ENCODE results near the gene SPATA13.

Gene SPATA13

DNA sequence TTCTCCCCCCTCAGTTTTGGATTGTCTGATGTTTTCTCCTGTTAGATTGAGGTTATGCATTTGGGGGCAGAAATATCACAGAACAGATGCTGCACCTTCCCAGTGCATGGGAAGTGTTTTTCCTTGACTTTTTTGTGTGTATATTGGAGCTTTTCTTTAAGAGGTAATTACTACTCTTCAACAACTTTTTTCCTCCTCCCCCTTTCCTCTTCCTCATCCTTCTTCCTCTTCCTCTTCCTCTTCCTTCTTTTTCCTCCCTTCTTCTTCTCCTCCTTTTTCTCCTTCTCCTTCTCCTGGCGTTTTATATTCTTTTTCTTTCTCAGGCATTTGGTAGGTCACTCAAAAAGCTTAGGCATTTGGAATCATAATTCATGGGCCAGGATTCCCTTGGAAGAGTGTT, 18.1 kb upstream of the SPATA13 start:
- no peak for DNase-seq

DNA sequence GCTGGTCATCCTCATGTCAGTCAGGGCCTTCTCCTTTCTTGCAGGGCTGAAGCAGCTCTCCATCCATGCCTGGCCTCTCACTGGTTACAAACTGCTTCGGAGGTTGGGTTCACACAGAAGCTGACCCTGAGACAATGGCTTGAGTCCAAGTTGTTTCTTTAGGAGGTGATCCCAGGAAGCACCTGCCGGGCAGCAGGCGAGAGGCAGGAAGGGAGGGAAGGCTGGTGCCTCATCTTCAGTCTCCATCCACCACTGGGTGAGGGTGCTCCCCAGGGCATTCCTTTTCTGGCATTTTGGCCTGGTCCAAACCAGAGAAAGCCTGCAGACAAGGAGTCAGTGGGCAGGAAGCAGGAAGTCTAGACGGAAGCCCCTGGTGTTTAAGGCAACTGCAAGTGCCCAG, 17.6 kb upstream of the SPATA13 start:
- DNase-seq: no peak

DNA sequence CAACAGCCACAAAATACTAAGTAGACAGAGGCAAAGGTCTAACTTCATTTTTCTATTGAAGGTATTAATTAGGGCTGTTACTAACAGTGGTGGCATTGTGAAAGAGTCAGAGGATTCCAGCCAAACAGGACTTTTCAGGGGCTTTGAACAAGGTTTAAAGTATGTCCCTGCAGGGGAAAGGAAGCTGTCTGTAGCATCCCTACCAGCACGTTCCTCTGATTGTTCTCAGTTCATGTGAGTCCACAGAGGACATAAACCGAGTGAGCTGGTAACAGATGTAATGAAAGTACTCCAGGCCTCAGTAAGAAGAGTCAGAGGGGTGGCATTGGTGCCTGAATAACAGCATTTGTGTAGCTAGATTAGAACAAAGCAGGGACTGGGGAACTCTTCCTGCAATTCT, 15.3 kb upstream of the SPATA13 start:
- no peak for DNase-seq

DNA sequence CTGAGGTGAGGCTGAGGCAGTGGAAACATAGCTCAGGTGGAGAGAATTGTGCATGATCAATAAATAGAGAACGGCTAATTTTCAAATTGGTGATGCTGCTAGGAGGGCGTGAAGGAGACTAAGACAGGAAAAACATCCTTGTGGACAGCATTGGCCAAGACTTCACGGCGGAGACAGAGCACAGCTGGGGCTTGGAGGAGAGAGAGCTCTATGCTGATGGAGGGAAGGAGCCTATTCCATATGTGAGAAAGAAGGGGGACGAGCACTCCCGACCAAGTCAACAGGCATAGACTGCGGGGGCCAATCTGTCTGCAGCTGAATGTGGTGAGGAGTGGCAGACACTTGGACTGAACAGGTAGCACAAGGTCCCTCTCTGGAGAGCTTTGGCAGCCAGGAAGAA, 14.8 kb upstream of the SPATA13 start:
- no peak for DNase-seq

DNA sequence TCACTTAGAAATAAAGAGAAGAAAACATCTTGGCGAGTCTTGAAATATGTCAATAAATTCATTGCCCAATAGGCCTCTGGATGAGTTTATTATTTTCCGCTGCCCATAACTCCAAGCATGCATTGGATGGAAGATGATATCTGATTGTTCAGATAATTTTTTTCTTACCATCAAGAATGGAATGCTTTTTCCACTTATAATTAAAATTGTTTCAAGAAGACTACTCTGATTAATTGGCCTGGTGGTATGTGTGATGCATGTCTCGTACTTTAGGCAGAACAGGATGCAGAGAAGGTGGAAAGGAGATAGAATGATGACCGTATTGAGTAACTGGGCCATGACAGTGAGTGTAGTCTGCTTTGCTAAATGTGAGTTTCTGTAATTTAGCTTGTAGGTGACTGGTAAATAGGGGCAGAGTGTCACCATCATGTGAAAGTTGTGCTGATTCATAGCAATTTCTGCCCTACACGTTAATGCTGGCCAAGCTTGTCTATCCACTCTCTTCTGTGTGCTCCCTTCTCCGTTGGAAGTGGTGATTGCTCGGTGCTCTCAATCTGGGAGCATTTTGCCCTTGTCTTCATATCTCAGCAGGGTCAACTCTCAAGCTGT, 13.5 kb upstream of the SPATA13 start:
- no peak for DNase-seq

DNA sequence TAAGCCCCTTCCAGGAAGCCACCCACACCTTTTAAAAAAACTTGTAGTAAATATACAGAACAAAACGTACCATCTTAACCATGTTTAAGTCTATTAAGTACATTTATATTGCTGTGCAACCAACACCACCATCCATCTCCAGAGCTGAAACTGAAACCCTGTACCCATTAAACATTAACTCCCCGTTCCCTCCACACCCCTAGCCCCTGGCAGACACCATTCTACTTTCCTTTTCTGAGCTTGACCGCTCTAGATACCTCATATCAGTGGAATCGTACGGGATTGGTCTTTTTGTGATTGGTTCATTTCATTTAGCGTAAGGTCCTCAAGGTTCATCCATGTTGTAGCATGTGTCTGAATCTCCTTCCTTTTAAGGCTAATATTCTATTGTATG, 13.0 kb upstream of the SPATA13 start:
- no peak for DNase-seq

DNA sequence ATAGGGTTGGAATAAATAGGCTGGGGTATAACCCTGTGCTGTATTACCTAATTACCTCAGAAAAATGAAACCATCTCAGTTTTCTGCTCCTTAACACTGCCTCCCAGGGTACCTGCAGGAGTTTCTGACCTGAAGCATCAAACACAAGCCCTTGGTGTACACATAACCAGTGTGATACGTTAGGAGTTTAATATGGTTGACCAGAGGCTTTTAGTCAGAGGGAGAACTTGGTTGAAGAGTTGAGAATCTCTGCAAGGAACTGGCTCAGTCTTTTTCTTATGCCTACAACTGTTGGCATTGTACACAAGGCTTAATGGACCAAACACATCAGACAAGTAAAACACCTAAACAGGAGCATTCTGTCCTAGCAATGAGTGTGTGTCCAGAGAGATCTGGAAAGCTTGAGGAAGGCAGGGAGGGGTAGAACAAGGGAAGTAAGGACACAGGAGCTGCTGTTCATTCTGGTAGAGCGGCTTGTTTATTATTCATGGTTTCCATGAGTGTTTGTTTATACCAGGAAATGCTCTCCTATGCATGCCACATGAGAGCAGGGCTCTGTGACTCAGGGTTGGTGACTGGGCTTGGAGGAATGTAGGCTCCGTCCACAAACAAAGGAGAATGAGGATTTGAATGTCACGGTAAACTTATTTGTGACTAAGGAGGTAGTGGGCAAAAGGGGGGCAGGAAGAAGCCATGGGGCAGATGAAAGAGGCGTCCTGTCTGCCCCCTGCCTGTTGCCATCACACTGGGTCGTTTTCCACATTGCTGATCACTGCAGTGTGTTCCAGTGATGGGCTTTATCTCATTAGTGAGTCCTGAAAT, 11.9 kb upstream of the SPATA13 start:
- DNase-seq: no peak

DNA sequence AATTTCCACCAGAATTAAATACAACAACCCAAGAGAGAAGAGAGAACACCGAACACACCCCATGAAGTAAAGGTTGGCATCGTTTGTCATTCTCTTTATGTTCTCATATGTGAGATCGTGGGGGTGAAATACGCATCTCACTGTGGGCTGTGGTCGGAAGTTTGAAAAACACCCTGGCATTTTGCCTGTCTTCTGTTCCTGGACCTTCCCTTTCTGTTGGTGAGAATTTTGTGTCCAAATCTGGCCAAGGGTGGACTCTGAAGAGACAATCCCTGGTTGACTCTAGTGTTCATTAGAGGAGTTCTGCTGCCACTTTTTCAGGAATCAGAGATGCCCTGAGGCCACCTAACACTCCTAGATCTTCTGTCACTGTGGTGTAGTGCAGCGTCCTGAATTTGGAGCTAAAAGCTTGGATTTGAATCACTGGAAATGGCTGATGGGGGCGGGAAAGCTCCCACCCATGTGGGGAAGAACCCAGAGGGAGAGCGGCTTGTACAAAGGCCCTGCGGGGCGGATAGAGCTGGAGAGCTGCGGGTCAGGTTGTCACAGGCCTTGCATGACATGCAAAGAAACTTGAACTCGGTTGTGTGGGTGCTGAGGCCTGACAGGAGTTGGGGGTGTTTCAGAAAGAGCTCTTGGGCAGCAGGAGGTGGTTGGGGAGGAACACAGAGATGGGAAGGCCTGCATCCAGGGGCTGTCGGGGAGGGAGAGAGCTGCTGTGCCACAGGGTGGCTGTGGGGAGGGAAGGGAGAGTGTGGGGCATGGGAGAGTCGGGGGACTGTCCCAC, 11.1 kb upstream of the SPATA13 start:
- no peak for DNase-seq

DNA sequence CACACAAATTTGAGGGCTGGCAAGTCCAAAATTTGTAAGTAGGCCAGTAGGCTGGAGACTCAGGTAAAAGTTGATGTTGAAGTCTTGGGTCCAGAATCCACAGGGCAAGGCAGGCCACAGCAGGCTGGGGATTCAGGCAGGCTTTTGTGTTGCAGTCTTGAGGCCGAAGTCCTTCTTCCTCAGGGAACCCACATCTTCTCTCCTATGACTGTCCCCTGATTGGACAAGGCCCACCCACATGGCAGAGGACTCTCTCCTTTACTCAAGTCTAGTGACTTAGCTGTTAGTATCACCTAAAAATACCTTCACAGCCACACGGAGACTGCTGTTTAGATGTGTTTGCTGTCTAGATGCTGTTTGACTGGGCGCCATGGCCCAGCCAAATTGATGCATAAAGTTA, 9.9 kb upstream of the SPATA13 start:
- DNase-seq: no peak

DNA sequence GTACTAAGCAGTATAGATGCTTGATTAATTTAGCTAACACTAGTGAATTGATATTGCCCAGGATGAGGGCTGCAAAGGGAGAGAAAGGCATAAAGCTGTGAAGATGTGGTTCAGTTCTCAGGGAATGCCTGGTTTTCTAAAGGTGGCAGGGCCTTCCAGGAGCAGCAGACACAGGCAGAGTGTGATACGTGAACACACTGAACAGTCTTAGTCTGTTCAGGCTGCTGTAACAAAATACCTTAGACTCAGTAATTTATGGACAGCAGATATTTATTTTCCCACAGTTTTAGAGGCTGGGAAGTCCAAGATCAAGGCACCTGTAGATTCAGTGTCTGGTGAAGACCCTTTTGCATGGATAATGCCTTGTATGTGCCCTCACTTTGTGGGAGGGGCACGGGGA, 8.7 kb upstream of the SPATA13 start:
- no peak for DNase-seq

DNA sequence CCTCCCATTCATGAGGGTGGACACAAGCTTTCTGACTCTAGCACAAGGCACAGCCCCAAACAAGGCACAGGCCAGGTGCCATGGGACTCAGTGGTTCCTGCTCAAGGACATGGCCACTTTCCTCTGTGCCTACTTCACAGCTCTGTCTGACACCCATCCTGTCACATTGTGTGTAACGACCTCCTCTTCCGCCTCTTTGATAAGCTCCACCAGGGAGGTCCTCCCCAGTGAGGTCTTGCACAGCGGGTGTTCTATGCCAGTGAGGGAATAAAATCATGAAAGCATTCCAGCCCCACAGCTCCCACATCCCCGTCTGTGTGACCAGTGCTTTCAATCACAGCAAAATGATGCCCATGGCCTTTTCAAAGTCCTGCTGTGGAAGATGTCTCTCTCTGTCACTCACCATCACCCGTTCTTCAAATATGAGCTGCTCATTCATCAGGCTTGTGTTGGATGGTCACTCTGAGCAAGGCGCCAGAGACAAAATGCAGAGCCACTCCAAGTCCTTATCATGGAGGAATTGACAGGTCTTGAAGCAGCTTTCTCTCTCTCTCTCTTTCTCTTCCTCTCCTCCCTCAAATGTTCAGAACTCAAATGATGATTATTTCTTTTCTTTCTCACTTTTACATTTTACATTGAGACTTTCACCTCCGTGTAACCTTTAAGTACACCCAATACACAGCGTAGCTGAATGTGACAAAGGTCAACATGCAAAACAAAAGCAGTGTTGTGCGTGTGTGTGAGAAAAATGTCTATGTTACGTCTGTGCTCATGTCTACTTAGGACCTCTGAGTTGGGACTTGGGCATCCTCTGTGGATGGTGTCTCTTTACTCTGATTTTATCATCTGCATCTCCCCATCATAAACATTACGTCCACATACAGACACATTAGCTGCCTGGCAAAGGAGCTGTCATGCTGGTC, 8.0 kb upstream of the SPATA13 start:
- DNase-seq: no peak

DNA sequence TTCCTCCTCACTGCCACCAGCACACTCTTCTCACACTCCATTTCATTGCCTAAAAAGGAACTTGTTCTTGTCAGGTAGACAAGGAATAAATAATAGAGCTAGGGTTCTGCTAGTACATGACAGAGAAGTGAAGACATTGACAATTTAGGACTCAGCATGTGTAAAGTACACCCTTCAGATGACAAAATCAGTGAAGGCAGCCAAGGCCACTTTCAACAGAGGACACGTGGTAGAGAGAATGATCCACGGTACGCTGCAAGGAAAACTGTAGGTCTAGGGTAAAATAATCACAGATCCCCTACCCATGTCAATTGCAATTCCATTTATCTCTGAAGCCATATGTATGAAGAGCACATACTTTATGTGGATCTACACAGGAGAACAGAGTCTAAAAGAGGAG, 7.2 kb upstream of the SPATA13 start:
- DNase-seq: no peak

DNA sequence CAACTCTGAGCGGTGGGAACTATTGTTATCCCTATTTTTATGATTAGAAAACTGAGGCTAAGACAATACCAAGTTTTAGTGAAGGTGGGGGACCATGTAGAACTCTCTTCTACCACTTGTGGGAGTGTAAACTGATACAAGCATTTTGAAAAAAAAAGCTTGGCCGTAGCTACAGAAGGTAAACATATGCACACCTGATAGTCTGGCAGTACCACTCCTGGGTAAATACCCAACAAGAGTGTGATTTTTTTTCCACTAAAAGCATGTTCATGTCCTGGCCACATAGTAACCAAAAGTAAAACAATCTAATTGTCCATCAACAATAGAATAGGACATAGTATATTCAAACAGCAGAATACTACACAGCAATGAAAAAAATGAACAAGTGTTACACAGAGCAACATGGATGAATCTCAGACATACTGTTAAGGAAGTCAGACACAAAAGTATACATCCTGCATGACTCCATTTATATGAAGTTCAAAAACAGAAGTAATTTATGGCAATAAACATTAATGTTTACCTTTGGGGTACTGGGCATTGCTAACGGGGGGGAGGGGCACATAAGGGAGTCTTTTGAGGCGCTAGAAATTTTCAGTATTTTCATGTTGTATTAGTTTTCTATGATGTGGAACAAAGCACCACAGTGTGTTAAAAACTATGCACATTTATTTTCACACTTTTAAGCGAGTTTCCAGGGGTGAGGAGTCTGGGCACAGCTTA, 6.4 kb upstream of the SPATA13 start:
- DNase-seq: no peak

DNA sequence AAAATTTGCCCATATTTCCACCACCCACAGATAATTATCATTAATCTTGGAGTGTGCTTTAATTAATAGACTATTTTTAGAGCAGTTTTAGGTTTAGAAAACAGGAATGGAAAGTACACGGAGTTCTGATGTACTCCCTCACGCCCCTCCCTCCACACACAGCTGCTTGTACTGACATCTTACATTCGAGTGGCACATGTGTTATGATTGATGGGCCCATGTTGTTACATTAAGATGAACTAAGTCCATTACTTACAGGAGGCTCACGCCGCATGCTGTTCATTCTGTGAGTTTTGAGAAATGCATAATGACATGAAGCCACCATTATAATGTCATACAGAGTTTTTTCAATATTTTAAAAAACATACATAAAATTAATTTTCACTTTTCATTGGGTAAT, 1.2 kb upstream of the SPATA13 start:
- DNase-seq: no peak

DNA sequence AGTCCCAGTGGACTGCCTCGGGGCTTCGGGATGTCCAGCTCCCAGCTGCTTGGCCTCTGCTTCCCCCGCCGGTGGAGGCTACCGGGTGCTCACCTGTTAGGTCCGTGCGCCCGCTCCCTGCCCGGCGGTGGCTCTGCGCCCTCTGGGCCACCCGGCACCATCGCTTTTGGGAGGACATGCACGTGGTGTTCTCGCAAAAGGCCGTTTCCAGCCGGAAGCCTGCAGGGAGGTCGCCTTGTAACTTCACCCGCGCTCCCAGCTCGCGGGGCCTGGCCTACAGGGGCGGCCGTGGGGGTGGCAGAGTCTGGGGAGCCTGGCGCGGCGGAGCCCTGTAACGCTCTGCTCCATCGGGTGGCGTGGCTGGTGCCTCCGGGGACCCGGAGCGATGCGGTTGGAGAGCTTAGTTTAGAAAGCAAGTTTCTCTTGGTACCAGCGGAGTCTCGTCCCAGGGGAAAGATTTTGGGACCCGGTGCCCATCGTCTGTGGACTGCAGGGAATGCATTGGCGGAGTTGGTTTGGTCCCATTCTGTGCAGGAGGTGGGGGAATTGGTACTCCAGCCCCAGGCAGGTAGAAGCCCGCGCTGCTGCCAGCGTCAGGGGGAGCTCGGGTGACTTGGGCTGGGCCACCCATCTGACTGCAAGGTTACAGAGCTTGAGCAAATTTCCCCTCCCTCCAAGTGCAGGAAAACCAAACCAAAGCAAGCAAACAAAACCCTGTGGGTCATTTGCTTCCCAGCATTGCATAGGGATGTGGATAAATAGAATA, 673 bp downstream of the SPATA13 start:
- DNase-seq: peak in 3 of 4 experiments; percentile 8 to 35 (median 20)

DNA sequence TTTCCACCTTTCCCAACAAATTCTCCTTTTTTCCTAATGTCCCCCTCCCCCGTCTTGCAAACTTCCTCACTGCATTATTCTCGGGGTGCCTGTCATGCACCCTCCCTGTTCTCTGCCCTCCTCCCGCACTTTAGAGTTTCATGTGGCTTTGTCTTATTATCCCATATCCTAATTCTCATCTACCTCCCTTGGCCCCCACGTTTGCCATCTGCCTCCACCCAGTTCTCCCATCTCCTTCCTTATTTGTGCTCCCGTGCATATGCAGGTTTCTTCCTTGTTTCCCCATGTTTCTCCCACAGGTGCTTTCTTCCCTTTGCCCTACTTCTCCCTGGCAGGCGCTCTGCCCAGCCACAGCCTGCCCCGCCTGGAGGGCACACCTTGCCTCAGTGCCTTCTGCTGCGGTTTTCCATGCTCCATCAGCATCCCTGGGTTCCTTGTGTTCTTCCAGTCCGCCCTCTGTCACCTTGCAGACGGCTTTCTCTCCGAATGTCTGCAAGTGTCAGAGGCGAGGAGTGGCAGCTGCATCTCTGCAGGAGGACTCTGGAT, 1.5 kb downstream of the SPATA13 start:
- no peak for DNase-seq

DNA sequence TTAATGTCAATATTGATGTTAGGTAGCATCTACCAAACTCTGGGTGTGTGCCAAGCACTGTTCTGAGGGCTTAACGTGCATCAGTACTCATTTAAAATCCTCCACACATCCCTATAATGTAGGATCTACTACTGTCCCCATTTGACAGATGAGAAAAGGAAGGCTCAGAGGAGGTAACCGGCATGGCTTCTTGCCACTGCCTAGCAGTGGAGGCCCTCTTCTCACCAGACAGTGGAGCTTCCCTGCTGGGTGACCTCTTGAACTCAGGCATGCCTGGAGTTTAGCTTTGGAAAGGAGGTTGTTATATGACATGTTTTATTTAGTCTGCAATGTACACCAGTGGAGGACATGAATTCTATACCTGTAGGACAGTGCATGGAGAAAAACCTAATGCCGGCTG, 2.1 kb downstream of the SPATA13 start:
- DNase-seq: no peak

DNA sequence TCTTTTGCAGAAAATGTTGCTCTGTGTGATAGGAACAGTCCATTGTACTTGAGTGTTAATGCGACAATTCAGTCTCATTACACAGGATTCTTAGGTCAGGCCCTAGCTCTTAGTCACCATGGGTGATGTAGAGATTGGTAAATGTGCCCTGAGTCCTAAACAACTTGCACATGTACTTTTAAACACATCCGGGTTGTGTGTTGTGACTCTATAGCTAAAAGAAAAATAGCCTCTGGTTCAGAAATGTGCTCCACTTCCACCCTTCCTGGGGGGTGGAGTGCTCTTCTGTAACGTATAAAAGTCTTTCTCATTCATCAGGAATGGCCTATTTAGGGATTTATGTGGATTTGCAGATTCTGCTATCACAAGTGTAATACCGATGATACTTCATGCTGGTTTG, 5.2 kb downstream of the SPATA13 start:
- DNase-seq: no peak

DNA sequence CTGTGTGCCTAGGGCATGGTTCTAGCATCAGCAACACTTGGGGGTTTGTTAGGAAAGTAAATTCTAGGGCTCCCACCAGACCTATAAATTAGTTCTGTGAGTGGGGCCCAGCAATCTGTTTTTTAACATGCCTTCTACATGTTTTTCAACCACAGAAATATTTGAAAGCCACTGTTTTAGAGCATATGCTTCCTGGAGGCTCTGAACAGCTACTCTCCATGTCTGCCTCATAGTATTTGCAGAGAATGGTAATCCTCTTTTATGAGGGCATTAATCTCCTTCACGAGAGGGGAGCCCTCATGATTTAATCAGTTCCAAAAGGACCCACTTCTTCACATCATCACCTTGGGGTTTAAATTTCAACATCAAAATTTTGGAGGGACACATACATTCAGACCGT, 6.0 kb downstream of the SPATA13 start:
- DNase-seq: no peak

DNA sequence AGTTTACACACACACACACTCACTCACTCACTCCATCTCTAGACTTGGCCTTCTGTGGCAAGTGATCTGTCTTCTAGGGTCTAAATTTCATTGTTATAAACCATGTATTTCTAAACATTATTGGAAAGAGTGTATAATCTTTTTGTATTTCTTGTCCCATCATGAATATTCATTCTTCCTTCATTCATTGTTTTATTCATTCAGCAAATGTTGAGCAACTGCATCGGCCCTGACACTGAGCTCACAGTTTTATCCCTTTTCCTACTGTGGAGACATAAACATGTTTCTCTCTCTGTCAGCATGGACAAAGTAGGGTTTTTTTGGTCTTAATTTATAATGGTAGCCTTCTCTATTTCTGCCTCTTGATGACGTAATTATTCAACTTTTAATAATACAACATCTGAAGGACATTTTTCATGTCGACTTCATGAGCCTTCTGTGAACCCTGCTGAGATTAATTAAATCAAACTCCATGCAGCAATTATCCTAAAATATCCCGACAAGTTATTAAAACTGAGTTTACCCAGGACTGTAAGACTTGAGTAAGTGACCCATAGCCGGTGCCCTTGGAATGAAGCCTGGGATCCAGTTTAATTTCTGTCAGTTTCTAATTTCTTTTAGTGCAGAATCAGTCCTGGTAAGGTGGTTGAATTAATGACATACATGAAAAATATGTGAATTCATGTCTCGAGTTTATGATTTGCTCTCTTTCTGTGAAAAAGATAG, 7.3 kb downstream of the SPATA13 start:
- no peak for DNase-seq

DNA sequence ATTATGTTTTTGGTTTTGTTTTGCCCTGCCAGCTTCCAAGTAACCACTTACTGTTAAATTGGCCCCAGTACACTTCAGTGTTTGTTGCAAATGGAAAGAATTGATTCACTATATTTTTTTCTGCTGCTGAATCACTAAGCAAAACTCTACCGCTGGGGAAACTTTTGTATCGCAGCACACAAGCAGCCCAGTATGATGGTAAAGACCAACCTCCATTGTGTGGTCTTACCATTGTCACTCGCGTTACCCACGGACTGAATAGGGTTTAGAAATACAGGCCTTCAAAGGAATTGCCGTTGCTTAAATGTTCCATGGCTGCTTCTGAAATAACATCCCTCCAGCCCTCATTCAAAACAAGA, 7.9 kb downstream of the SPATA13 start:
- no peak for DNase-seq

Data from activated CD4-positive, CD25-positive, alpha-beta regulatory T cell (primary cell).